Activated naive CD8-positive, alpha-beta T cell (primary cell): Measurements from ENCODE around the gene ADORA2B.
"Not testable (repeated sequence)": the region's sequence is repeated elsewhere in the genome, so short reads cannot be mapped to it uniquely, and the experiment has no call there.

ENCODE experiments used
- H3K27ac Mint-ChIP-seq: one replicate; pipeline ENCODE4 v1.8.0; 2021; ENCODE audit warnings: mixed read lengths
- H3K27me3 Mint-ChIP-seq: one replicate; pipeline ENCODE4 v1.8.0; 2021; ENCODE audit warnings: mixed read lengths
- H3K36me3 Mint-ChIP-seq: one replicate; pipeline ENCODE4 v1.8.0; 2021; ENCODE audit warnings: mixed read lengths
- H3K4me1 Mint-ChIP-seq: one replicate; pipeline ENCODE4 v1.8.0; 2021; ENCODE audit warnings: low read depth, mixed read lengths
- H3K4me3 Mint-ChIP-seq: one replicate; pipeline ENCODE4 v1.8.0; 2021; ENCODE audit warnings: mild to moderate bottlenecking, mixed read lengths
- H3K9me3 Mint-ChIP-seq: one replicate; pipeline ENCODE4 v1.8.0; 2021; ENCODE audit warnings: low read depth, mixed read lengths

The ADORA2B gene

DNA sequence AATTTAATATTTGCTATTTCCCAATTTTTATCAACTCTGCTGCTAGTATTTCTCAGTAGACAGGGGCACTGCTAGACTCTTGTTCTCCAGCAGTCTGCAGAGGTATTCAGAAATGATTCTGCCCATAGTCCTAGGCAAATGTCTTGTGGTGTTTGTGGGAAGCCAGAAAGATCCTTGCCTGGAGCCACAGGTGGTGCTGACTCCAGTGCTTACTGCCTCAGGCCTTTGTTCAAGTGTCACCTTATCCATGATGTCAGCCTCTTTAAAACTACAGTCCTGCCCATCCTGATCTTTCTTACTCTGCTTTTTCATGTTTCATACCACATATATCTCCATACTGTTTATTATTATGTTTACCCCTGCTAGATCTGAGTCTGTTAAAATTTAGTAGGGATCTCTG, 28.1 kb downstream of the ADORA2B start:
- H3K27ac Mint-ChIP-seq = no peak overlapping the region
- no peaks in the 10 kb centered on the region for H3K27me3 Mint-ChIP-seq
- peaks cover 6% of the 10 kb centered on the region for H3K36me3 Mint-ChIP-seq
- H3K4me3 Mint-ChIP-seq = no peak overlapping the region
- peaks cover 5% of the 10 kb centered on the region for H3K4me1 Mint-ChIP-seq
- H3K9me3 Mint-ChIP-seq = no peaks in the 10 kb centered on the region

DNA sequence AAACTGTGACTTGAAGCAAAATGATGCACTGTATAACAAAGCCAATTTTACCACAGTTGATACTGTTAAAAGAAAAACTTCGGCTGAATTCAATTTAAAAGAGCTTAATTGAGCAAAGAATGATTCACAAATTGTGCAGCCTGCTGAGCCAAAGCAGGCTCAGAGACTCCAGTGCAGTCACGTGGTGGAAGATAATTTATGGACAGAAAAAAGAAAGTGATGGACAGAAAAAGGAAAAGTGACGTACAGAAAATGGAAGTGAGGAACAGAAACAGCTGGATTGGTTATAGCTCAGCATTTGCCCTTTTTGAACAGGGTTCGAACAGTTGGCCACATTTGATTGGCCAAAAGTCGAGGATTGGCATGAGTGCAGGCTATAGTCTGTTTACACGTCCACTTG, 28.9 kb downstream of the ADORA2B start:
- no peak overlapping the region for H3K4me3 Mint-ChIP-seq
- no peak overlapping the region for H3K27ac Mint-ChIP-seq
- no peaks in the 10 kb centered on the region for H3K9me3 Mint-ChIP-seq
- H3K27me3 Mint-ChIP-seq = no peaks in the 10 kb centered on the region
- peaks cover 8% of the 10 kb centered on the region for H3K36me3 Mint-ChIP-seq
- peaks cover 5% of the 10 kb centered on the region for H3K4me1 Mint-ChIP-seq

DNA sequence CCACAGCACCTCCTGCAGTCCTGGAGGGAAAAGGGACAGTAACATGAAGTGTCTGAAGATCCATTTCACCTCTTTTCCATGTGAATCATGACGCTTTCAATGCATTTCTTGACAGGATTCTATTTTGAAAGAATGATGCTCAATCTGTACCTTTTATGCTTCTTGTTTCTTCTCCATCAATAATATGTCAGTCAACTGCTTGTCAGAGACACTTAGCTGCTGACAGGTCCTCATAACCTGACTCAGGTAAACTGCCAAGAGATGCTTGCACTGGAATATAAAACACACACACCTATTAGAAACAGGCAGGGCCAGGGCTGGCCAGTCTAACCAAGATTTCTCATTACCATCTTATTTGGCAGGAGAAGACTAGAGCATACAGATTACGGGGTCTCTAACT, 33.0 kb downstream of the ADORA2B start:
- H3K36me3 Mint-ChIP-seq = peaks cover 12% of the 10 kb centered on the region
- H3K4me3 Mint-ChIP-seq = no peak overlapping the region

DNA sequence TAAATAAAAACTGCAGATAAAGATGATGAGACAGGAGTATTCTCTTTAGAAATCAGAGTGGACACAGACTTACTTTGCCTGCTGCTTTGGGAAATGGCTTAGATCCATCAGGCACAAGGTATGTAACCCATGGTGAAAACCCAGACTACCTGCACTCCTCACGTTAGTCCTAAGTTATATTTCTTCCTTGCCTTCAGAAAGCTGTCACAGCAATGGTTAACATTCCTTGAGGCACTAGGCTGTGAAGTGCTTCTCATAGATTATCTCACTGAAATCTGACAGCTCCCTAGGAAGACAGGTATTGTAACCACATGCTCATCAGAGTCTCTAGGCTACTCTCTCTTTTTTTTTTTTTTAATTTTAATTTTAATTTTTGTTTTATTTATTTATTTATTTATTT, 33.7 kb downstream of the ADORA2B start:
- H3K27me3 Mint-ChIP-seq = no peaks in the 10 kb centered on the region
- no peak overlapping the region for H3K4me3 Mint-ChIP-seq
- peaks cover 12% of the 10 kb centered on the region for H3K36me3 Mint-ChIP-seq
- no peak overlapping the region for H3K27ac Mint-ChIP-seq
- peaks cover 23% of the 10 kb centered on the region for H3K4me1 Mint-ChIP-seq
- no peaks in the 10 kb centered on the region for H3K9me3 Mint-ChIP-seq

More for the DNA sequence above, 33.0 kb downstream of the ADORA2B start:
- no peak overlapping the region for H3K27ac Mint-ChIP-seq
- peaks cover 24% of the 10 kb centered on the region for H3K4me1 Mint-ChIP-seq
- H3K9me3 Mint-ChIP-seq = no peaks in the 10 kb centered on the region
- H3K27me3 Mint-ChIP-seq = no peaks in the 10 kb centered on the region

GRCh38 chr17:15979013-15979412, 34.1 kb downstream of the ADORA2B start:
- H3K27ac Mint-ChIP-seq, H3K27me3 Mint-ChIP-seq, H3K4me3 Mint-ChIP-seq, H3K9me3 Mint-ChIP-seq: not testable (repeated sequence)
- Mint-ChIP-seq H3K4me1 (peaks cover 25% of the 10 kb centered on the region), H3K36me3 (peaks cover 12% of the 10 kb centered on the region)

DNA sequence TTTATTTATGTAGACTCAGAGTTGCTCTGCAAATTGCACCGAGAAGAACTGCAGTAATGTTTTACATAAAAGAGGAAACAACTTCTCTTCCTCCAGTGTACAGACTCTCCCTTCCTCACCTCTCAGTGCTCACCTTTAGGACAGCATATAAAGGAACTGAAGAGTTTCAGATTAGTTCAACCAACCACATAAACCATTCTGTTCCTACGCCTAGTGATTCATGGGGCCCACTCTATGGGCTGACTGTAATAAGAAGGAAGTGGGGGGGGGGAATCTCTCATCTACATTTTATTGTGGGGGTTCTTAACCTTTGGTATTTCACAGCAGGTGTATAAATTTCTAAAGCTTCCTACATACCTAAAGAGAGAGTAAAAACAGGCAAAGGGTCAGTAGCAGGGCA, 36.3 kb downstream of the ADORA2B start:
- no peaks in the 10 kb centered on the region for H3K27me3 Mint-ChIP-seq
- H3K4me3 Mint-ChIP-seq = peak overlapping the region; percentile 63
- peak overlapping the region; percentile 25 for H3K27ac Mint-ChIP-seq
- no peaks in the 10 kb centered on the region for H3K9me3 Mint-ChIP-seq
- peaks cover 12% of the 10 kb centered on the region for H3K36me3 Mint-ChIP-seq
- peaks cover 25% of the 10 kb centered on the region for H3K4me1 Mint-ChIP-seq

- H3K4me3 Mint-ChIP-seq = peak overlapping the region; percentile 1
Measured at GRCh38 chr17:15981646-15982580, 37.0 kb downstream of the ADORA2B start.

DNA sequence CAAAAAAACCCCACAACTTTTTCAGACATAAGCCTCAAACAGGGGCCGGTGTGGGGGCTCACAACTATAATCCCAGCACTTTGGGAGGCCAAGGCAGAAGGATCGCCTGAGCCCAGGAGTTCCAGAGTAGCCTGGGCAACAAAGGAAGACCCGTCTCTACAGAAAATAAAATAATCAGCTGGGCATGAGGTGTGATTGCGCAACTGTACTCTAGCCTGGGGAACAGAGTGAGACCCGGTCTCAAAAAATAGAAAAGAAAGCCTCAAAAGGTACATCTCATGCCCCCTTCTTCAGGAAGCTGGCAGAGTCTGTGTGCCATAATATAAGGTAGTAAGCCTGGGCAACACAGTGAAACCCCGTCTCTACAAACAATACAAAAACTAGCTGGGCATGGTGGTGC, 51.4 kb downstream of the ADORA2B start:
- Mint-ChIP-seq H3K36me3 (peaks cover 11% of the 10 kb centered on the region), H3K4me1 (peaks cover 29% of the 10 kb centered on the region), H3K9me3 (no peaks in the 10 kb centered on the region), H3K27ac (no peak overlapping the region), H3K27me3 (no peaks in the 10 kb centered on the region), H3K4me3 (no peak overlapping the region)

More at GRCh38 chr17:15981646-15982580, 37.0 kb downstream of the ADORA2B start:
- H3K9me3 Mint-ChIP-seq = no peaks in the 10 kb centered on the region
- peak overlapping the region; percentile 74 for H3K27ac Mint-ChIP-seq
- H3K4me1 Mint-ChIP-seq = peaks cover 25% of the 10 kb centered on the region
- no peaks in the 10 kb centered on the region for H3K27me3 Mint-ChIP-seq
- peaks cover 11% of the 10 kb centered on the region for H3K36me3 Mint-ChIP-seq

- Mint-ChIP-seq H3K36me3 (peaks cover 19% of the 10 kb centered on the region), H3K9me3 (no peaks in the 10 kb centered on the region), H3K27me3 (no peaks in the 10 kb centered on the region), H3K27ac (peak overlapping the region; percentile 96), H3K4me3 (peak overlapping the region; percentile 95), H3K4me1 (peaks cover 45% of the 10 kb centered on the region)
Measured at GRCh38 chr17:15998031-15998562, 53.2 kb downstream of the ADORA2B start.

GRCh38 chr17:15999141-15999973, 54.4 kb downstream of the ADORA2B start, which contains the start of the genes TTC19 and ZSWIM7:
TTC19 (plus strand) TSS chr17:15999824; CDS start chr17:15999849, 25 bp downstream.
ZSWIM7 (minus strand) TSS chr17:15999704; CDS start chr17:15999594, 110 bp downstream.
- H3K4me1 Mint-ChIP-seq = peaks cover 47% of the 10 kb centered on the region
- peak within 1 kb of the TSS; percentile 99 for H3K4me3 Mint-ChIP-seq
- H3K27me3 Mint-ChIP-seq = no peaks in the 10 kb centered on the region
- H3K27ac Mint-ChIP-seq = peak within 1 kb of the TSS; percentile 96
- H3K36me3 Mint-ChIP-seq = peaks cover 28% of the 10 kb centered on the region
- no peaks in the 10 kb centered on the region for H3K9me3 Mint-ChIP-seq

DNA sequence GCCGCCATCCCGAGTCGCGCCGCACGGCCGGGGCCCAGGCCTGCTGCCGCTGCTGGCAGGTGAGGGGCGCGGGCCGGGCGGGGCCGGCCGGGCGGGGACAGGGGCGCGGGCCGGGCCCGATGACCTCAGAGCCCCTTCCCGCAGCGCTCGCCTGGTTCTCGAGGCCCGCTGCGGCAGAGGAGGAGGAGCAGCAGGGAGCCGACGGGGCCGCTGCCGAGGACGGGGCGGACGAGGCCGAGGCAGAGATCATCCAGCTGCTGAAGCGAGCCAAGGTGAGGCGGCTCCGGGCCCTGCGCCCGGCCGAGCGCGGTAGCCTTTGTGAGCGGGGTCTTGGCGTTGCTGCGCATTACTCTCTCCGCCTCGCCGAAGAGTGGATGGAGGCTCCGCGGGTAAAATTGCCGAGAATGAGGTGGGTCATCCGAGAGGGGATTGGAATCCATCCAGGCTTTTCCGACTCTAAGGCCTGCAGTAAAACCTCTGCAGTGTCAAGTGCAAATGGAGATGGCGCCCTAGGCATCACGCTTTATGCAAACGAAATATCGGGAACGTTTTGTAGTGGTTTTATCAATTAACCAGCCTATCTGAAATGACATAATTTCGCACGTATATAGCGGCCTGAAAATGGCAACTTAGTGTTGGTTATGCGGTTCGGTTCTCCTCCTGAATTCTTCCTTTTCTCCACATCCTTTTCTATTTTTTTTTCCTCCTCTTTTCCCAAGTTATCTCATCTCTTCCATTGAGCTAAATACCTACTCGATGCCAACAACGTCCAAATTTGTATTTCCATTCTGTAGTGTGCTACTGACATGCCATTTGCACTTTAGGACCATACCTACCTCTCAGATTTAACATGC, 55.3 kb downstream of the ADORA2B start:
- H3K27me3 Mint-ChIP-seq = no peaks in the 10 kb centered on the region
- peak overlapping the region; percentile 95 for H3K27ac Mint-ChIP-seq
- peaks cover 44% of the 10 kb centered on the region for H3K4me1 Mint-ChIP-seq
- peaks cover 30% of the 10 kb centered on the region for H3K36me3 Mint-ChIP-seq
- H3K4me3 Mint-ChIP-seq = peak overlapping the region; percentile 99
- H3K9me3 Mint-ChIP-seq = no peaks in the 10 kb centered on the region

GRCh38 chr17:16001226-16001897, 56.4 kb downstream of the ADORA2B start:
- H3K27ac Mint-ChIP-seq = peak overlapping the region; percentile 95
- H3K36me3 Mint-ChIP-seq = peaks cover 30% of the 10 kb centered on the region
- H3K9me3 Mint-ChIP-seq = no peaks in the 10 kb centered on the region
- H3K4me3 Mint-ChIP-seq = peak overlapping the region; percentile 99
- H3K4me1 Mint-ChIP-seq = peaks cover 45% of the 10 kb centered on the region
- H3K27me3 Mint-ChIP-seq = no peaks in the 10 kb centered on the region

DNA sequence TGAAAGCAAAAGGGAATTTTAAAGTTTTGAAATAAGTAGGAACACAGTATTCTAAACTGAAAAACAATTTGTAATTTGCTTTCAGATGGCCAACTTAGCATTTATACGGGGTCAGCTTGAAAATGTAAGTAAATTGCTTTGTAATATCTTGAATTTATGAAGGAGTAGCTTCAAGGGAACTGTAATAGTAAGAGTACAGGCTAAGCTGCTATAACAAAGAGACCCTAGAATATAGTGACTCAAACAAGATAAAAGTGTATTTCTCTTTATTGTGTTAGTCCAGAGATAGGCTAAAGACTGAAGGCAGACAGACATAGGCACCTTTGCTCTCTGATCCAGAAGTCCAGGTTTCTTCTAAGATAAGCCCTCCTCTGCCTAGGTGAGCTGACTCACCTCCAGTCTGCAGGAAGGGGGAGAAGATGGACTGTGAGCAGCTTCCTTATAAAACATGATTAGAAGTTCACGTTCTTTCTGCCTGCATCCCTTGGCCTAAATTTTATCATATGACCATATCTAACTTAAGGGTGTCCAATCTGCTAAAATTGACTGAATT, 57.9 kb downstream of the ADORA2B start:
- Mint-ChIP-seq H3K9me3 (no peaks in the 10 kb centered on the region), H3K27me3 (no peaks in the 10 kb centered on the region), H3K27ac (no peak overlapping the region), H3K36me3 (peaks cover 29% of the 10 kb centered on the region), H3K4me1 (peaks cover 46% of the 10 kb centered on the region), H3K4me3 (peak overlapping the region; percentile 99)
